HEK293T (cell line): Measurements from ENCODE around the gene STARD8.
A peak's percentile ranks its signal among the peaks of the same experiment; 100 is the strongest.

ENCODE experiments used
- CTCF ChIA-PET: fragments of 350-600 bp; formaldehyde crosslinking; extraction: SDS; loops from one replicate; lab custom pipeline; 2021; ENCODE audit warnings: antibody characterized with exemption, inconsistent platforms; lab: Yijun Ruan, JAX
- POLR2A ChIA-PET: fragments of 350-600 bp; formaldehyde crosslinking; extraction: SDS; loops from one replicate; lab custom pipeline; 2020; ENCODE audit warnings: antibody characterized with exemption, inconsistent platforms; lab: Yijun Ruan, JAX
- DNase-seq: peaks from one replicate; pipeline ENCODE4 v3.0.0; 2012; ENCODE audit warnings: mixed read lengths; ENCODE audit errors: extremely low spot score
- ARNT ChIP-seq: fragments of 450-650 bp; IDR thresholded peaks from 2 replicates; pipeline ENCODE4 v1.6.1; 2017; ENCODE audit warnings: mild to moderate bottlenecking
- BHLHE40 ChIP-seq: fragments of 450-650 bp; IDR thresholded peaks from 2 replicates; pipeline ENCODE4 v1.6.1; 2016; ENCODE audit warnings: mild to moderate bottlenecking, moderate library complexity, borderline replicate concordance
- CTBP1 ChIP-seq: fragments of 450-650 bp; IDR thresholded peaks from 2 replicates; pipeline ENCODE4 v1.6.1; 2016; ENCODE audit warnings: borderline replicate concordance
- ELF4 ChIP-seq: fragments of 450-650 bp; IDR thresholded peaks from 2 replicates; pipeline ENCODE4 v1.6.1; 2017; ENCODE audit warnings: antibody characterized with exemption
- FOXA1 ChIP-seq: fragments of 450-650 bp; IDR thresholded peaks from 2 replicates; pipeline ENCODE4 v1.6.1; 2016; ENCODE audit warnings: mild to moderate bottlenecking
- FOXK2 ChIP-seq: fragments of 450-650 bp; IDR thresholded peaks from 2 replicates; pipeline ENCODE4 v1.6.1; 2016; ENCODE audit warnings: mild to moderate bottlenecking
- FOXM1 ChIP-seq: fragments of 450-650 bp; IDR thresholded peaks from 2 replicates; pipeline ENCODE4 v1.6.1; 2017; ENCODE audit warnings: mild to moderate bottlenecking, borderline replicate concordance
- HDGF ChIP-seq: fragments of 450-650 bp; IDR thresholded peaks from 2 replicates; pipeline ENCODE4 v1.6.1; 2017; ENCODE audit warnings: antibody characterized with exemption, borderline replicate concordance
- L3MBTL2 ChIP-seq: fragments of 450-650 bp; conservative IDR thresholded peaks from 2 replicates; pipeline ENCODE4 v1.6.1; 2016; ENCODE audit warnings: mild to moderate bottlenecking
- LEF1 ChIP-seq: fragments of 450-650 bp; IDR thresholded peaks from 2 replicates; pipeline ENCODE4 v1.6.1; 2017; ENCODE audit warnings: mild to moderate bottlenecking, borderline replicate concordance
- NFRKB ChIP-seq: fragments of 450-650 bp; IDR thresholded peaks from 2 replicates; pipeline ENCODE4 v1.6.1; 2016; ENCODE audit warnings: mild to moderate bottlenecking, moderate library complexity
- PKNOX1 ChIP-seq: fragments of 450-650 bp; IDR thresholded peaks from 2 replicates; pipeline ENCODE4 v1.6.1; 2016
- SP1 ChIP-seq: fragments of 450-650 bp; IDR thresholded peaks from 2 replicates; pipeline ENCODE4 v1.6.1; 2017
- SUZ12 ChIP-seq: fragments of 450-650 bp; IDR thresholded peaks from 2 replicates; pipeline ENCODE4 v1.6.1; 2016; ENCODE audit warnings: mild to moderate bottlenecking
- TARDBP ChIP-seq: fragments of 450-650 bp; IDR thresholded peaks from 2 replicates; pipeline ENCODE4 v1.6.1; 2016
- ZNF384 ChIP-seq: fragments of 450-650 bp; IDR thresholded peaks from 2 replicates; pipeline ENCODE4 v1.6.1; 2016

The STARD8 gene

GRCh38 chrX:68717196-68717595 is 69.7 kb downstream of the STARD8 start:
- ChIA-PET POLR2A (no interaction called here), CTCF (no interaction called here)
- DNase-seq, result no peak
- TF ChIP-seq PKNOX1 (no peak), FOXM1 (no peak), ARNT (no peak), ZNF384 (no peak)

GRCh38 chrX:68717663-68718442 is 70.4 kb downstream of the STARD8 start:
- ChIA-PET POLR2A (no interaction called here), CTCF (no interaction called here)
- TF ChIP-seq ELF4 (no peak), NFRKB (no peak), HDGF (no peak), FOXA1 (no peak), FOXM1 (no peak), CTBP1 (no peak), L3MBTL2 (no peak), PKNOX1 (no peak), ZNF384 (no peak), SP1 (no peak), FOXK2 (no peak), TARDBP (no peak), ARNT (no peak)
- DNase-seq, result no peak

- TF ChIP-seq BHLHE40, result no peak
- no peak for TF ChIP-seq ARNT
- no peak for TF ChIP-seq ELF4
- no peak for TF ChIP-seq L3MBTL2
- no peak for TF ChIP-seq PKNOX1
- TF ChIP-seq CTBP1, result no peak
- TF ChIP-seq NFRKB, result no peak
- TF ChIP-seq FOXM1, result no peak
- TF ChIP-seq ZNF384, result no peak
- no peak for TF ChIP-seq FOXK2
- no peak for TF ChIP-seq HDGF
- no peak for TF ChIP-seq SUZ12
- TF ChIP-seq LEF1, result no peak
- TF ChIP-seq SP1, result no peak
- TF ChIP-seq FOXA1, result no peak
- no peak for TF ChIP-seq TARDBP
These were observed 71.0 kb downstream of the STARD8 start for GRCh38 chrX:68718443-68718820.

GRCh38 chrX:68719181-68719903 is 71.9 kb downstream of the STARD8 start:
- CTCF ChIA-PET, result interaction anchor here (0.7 kb wide), 1 partner anchor 14 kb away, joined by 3 read pairs; no protein-coding TSS in a partner anchor
- POLR2A ChIA-PET, result no interaction called here
- TF ChIP-seq LEF1, result no peak
- no peak for TF ChIP-seq BHLHE40
- no peak for TF ChIP-seq ELF4
- TF ChIP-seq FOXM1, result no peak
- no peak for TF ChIP-seq CTBP1
- no peak for TF ChIP-seq TARDBP
- TF ChIP-seq ARNT, result no peak
- no peak for TF ChIP-seq NFRKB
- no peak for DNase-seq

More at GRCh38 chrX:68718443-68718820, 71.0 kb downstream of the STARD8 start:
- DNase-seq, result no peak
- ChIA-PET CTCF (no interaction called here), POLR2A (no interaction called here)

- ChIA-PET POLR2A (no interaction called here), CTCF (interaction anchor here (0.7 to 1.1 kb wide), 2 partner anchors 14 to 15 kb away, joined by 3 to 4 read pairs; no protein-coding TSS in a partner anchor)
- DNase-seq, result peak; percentile 49
- TF ChIP-seq ELF4 (no peak), L3MBTL2 (no peak), ZNF384 (no peak), SUZ12 (no peak), SP1 (no peak), ARNT (no peak), PKNOX1 (no peak), BHLHE40 (no peak), LEF1 (no peak), NFRKB (no peak), HDGF (no peak), FOXK2 (no peak), FOXA1 (no peak), TARDBP (no peak), CTBP1 (no peak), FOXM1 (no peak)
These were observed 72.6 kb downstream of the STARD8 start for GRCh38 chrX:68719904-68720614.
